ENCODE measurements around the gene ERGIC3. TPM values are rescaled to one million over a fixed set of nuclear protein-coding genes. Genes with fewer than 3 reads are reported as not detected.

The ERGIC3 gene
- polyA plus RNA-seq, 10 donors = 187 to 227 (median 216) TPM

DNA sequence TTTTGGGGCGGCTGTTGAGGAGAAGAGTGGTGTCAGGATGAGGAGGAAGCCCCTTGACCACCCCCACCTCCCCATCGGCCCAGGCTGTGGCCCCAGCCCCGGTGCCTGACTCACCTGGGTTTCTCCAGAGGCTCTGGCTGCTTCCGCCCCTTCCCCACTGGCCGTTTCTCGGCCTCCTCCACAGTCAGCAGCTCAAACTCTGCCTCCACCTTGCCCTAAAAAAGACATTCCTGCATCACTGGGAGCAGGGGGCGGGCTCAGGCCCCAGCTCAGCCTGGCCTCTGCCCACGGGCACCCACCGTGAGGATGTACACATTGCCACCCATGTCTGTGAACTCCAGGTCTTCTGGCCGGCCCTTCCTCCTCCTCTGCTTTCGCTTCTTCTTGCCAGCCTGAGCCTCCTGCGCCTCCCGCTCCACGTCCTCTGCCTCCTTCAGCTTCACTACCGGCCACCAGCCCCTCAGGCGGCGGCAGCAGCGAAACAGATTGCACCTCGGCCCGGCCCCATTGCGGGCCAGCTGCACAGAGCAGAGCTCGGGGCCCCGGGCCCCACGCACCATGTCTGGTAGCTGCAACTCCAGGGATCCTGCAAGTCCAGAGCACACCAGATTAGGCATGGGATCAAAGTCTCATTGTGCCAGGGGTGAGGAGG lies 17.3 kb downstream of the ERGIC3 start:
- no peak for DNase-seq

DNA sequence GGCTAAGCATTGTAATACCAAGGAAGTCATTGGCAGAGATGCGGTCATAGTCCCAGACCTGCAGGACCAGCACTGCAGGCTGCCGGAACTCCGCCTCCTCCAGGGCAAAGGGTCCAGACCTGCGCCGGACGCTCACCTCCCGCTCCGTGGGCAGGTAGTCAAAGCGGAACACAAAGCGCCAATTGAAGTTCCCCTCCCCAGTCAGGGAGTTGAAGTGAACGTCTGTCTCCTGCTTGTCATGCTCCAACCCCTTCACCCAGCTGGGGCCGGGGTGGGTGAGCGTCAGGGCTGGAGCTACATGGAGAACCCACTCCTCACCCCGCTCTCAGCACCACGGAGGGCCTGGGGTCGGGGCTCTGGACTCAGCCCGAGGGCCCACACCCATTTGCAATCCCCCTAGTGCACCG lies 18.2 kb downstream of the ERGIC3 start:
- no peak for DNase-seq

- no peak for DNase-seq
These were observed 18.7 kb downstream of the ERGIC3 start for GRCh38 chr20:35560541-35560940.

GRCh38 chr20:35561268-35561667 lies 19.4 kb downstream of the ERGIC3 start:
- DNase-seq = no peak

DNA sequence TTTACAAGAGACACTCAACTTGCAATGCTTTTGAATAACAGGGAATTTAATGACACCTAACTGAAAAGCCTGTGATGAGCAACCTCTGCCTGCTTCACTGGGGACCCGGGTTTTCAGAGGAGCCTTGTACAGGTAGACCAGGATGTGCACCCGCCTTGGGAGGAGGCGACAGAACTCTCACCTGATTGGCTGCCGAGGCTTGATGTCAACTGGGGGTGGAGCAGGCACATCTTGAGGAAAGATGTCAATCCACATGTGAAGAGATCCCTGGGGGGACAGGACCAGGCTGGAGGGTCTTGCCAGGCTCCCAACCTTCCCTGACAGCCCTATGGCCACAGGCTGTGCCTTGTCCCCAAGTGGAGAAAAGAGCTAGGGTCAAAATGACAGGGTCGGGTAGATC lies 19.8 kb downstream of the ERGIC3 start:
- no peak for DNase-seq

GRCh38 chr20:35562541-35563110 lies 20.7 kb downstream of the ERGIC3 start:
- no peak for DNase-seq

GRCh38 chr20:35563834-35564233 lies 22.0 kb downstream of the ERGIC3 start:
- no peak for DNase-seq

GRCh38 chr20:35564905-35565304 lies 23.0 kb downstream of the ERGIC3 start:
- DNase-seq = no peak

DNA sequence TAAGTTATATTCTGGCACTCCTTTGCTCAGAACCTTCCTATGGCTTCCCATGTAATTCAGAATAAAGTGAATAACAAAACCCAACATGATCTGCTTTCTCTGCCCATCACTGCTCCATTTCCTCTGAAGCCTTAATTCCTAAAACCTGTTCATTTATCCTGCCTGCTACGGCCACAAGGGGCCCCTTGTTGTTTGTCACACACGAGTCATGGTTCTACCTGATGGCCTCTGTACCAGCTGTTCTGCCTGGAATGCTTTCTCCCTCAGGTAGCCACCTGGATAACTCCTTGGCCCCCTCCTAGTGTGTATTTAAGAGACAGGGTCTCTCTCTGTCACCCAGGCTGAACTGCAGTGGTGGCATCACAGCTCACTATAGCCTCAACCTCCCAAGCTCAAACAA lies 26.8 kb downstream of the ERGIC3 start:
- no peak for DNase-seq

DNA sequence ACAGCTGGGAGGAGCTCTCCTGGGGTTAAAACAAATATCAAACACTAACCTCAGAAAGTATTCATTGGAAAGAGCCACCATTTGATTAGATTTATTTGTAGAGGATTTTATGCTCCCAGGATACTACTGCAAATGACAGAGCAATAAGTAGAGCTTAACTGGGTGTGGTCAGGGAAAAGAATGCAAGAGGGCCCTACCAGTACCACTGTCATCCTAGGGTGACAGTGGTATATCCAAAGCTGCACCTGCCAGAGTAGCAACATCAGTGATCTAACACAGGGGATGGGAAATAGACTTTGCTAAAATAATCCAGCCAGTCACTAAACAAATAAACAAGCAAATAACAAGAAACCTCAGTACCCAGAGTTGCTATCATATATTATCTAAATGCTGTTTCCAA lies 29.7 kb downstream of the ERGIC3 start:
- no peak for DNase-seq

GRCh38 chr20:35572838-35573237 lies 31.0 kb downstream of the ERGIC3 start:
- no peak for DNase-seq

DNA sequence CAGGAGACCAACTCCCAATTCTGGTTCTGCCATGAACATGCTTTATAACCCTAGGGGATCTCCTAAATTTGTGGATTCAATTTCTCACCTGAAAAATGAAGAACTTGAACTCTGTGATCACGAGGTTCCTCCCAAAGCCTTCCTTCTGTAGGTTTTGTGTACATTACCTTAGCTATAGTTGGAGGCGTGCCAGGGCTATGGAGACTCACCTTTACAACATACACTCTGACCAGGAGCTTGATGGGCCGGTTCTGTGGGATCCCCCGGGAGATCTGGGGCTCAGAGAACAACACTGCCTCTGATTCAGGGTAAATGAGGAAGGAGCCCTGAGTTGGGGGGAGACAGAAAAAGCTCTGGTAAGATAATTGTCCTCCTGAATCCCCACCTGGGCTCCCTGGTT lies 34.1 kb downstream of the ERGIC3 start:
- no peak for DNase-seq

DNA sequence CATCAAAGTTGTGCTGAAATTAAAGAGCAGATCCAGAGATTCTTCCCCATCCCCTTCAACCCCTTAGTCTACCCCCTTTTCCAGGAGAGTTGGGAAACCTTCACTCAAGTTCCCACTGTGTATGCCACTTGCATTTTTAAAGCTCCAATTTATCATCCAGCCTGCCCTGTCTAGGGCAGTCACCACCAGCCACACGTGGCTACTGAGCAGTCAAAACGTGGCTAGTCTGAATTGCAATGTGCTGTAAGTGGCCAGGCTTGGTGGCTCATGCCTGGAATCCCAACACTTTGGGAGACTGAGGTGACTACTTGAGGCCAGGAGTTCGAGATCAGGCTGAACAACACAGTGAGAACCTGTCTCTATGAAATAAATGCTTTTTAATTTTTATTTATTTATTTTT lies 34.9 kb downstream of the ERGIC3 start:
- DNase-seq = no peak

GRCh38 chr20:35578469-35578868 lies 36.6 kb downstream of the ERGIC3 start:
- DNase-seq = no peak

GRCh38 chr20:35579196-35579595 lies 37.3 kb downstream of the ERGIC3 start:
- DNase-seq = no peak

GRCh38 chr20:35582131-35582530 lies 40.3 kb downstream of the ERGIC3 start:
- DNase-seq = no peak

DNA sequence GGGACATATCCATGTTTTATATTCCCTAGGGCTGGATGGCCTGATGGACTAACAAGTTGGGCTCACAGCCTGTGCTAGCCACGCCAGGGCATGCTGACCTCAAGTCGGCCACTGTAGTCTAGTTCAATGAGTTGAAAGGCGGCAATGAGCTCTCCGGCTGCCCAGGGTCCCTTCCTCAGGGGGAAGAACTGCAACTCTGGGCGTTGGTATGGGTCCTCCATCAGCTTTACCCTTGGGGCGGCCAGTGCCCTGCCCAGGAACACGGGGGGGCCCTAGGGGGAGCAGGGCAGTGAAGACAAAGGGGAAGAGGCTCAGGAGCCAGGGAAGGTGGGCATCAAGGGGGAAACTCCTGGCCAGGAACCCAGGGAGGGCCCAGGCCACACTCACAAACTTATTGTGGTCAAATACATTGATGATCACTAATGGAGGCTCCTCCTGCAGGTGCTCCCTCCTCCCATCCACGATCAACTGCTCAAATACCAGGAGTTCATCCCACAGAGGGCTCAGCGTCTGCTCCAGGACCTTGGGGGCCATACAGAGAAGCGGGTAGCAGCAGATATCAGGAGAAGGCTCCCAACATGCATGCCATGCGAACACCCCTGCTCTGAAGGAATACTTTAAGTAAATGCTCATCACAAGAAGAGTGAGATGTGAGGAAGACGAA lies 41.0 kb downstream of the ERGIC3 start:
- DNase-seq = no peak

- no peak for DNase-seq
These were observed 42.0 kb downstream of the ERGIC3 start for GRCh38 chr20:35583636-35584560.

DNA sequence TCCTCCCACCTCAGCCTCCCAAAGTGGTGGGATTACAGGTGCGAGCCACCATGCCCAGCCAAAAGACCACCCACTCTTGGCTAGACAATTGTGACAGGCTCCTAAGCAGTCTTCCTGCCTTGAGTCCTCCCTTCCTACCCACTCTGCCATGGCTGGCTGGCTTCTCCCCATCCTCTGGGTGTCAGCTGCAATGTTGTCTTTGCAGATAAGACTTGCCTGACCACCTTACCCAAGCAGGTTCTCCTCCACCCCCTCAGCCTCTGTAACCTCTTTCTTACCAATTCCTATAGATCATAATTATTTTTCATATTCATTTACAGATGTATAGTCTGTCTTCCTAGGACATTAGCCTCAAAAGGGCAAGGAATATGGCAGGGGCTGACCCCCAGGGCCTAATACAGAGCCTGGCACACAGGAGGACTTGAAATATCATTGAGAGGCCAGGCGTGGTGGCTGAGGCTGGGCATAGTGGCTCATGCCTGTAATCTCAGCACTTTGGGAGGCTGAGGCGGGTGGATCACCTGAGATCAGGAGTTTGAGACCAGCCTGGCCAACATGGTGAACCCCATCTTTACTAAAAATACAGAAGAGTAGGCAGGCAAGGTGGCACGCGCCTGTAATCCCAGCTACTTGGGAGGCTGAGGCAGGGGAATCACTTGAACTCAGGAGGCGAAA lies 45.0 kb downstream of the ERGIC3 start:
- DNase-seq = no peak

GRCh38 chr20:35587436-35587835 lies 45.6 kb downstream of the ERGIC3 start:
- no peak for DNase-seq

GRCh38 chr20:35588397-35588796 lies 46.5 kb downstream of the ERGIC3 start:
- DNase-seq = no peak

Measured in muscle of back (tissue), 11 donors.